NCI-H526 (cell line): ENCODE data around the gene JADE2.
"Not testable (repeated sequence)": the region's sequence is repeated elsewhere in the genome, so short reads cannot be mapped to it uniquely, and the experiment has no call there.

Experiments used
- DNase-seq, 2 experiments: peaks; one replicate each; lab custom pipeline; 2025; lab: John Stamatoyannopoulos, UW

The JADE2 gene

DNA sequence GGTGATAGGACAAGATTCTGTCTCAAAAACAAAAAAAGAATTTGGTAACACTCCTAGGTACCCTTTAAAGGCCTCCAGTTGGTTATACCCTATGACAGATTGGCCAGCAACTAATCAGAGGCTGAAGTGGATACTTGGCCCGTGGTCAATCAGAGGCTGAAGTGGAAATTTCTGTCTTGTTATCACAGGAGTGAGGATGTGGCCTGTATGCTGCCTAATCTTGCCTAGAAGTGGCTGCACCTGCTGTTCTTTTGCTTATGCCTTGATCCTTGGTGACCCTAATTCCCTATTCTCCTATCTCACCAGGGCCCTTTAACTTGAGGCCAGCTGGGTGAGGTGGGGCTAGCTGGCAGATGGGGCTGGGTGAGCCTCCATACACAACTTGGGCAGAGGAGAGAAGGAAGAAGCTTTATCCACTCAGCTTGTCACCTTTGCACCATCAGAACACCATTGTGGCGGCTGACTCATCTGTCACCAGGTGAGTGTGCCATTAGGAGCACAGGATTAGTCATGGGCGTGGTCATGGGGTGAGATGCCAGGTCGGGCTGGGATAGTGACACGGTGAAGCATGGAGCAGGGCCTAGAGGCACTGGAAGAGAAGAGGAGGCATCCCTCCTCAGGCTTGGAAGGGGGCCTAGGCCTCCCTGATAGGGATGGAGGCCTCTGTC lies 65.7 kb downstream of the JADE2 start:
- DNase-seq: peak; percentile 16 to 26

DNA sequence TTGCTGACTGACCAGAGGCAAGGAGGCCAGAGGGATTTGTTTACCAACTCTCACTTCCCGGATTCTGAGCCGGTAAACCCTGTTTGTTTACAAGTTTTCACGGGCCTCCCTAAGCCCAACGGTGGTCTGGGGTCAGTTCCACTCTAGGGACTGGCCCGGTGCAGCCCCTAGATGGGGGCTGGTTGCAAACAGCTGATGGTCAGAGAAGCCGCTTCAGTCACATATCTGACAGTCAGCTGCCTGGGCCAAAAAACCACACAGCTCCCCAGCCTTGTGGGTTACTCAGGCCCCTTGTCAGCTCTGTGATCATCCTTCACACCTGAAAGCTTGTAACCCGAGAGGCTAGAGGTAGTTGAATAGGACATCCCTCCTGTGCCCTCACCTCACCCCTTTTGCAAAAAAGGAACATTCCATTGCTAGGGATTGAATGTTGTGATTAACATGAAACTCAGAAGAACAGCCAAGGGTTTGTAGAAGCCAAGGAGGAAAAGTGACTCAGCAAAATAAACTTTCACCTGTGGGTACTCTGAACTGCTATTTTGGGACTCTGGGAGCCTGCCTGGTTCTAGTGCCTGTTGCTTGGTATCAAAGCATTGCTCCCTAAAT lies 66.8 kb downstream of the JADE2 start:
- DNase-seq: peak in 1 of 2 experiments; percentile 2

DNA sequence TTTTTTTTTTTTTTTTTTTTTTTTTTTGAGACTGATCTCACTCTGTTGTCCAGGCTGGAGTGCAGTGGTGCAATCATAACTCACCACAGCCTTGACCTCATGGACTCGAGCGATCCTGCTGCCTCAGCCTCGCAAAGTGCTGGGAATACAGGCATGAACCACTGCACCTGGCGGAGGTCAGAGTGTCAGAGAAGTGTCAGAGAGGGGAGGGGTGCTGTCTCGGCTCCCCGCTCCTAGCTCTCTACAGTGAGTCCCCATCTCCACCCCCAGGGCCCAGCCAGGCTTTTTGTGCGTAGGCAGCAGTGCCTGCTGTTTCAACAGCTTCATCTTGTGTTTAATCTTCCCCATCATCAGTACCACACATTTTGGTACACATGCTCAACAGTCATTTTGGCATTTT lies 68.9 kb downstream of the JADE2 start:
- DNase-seq: no peak

DNA sequence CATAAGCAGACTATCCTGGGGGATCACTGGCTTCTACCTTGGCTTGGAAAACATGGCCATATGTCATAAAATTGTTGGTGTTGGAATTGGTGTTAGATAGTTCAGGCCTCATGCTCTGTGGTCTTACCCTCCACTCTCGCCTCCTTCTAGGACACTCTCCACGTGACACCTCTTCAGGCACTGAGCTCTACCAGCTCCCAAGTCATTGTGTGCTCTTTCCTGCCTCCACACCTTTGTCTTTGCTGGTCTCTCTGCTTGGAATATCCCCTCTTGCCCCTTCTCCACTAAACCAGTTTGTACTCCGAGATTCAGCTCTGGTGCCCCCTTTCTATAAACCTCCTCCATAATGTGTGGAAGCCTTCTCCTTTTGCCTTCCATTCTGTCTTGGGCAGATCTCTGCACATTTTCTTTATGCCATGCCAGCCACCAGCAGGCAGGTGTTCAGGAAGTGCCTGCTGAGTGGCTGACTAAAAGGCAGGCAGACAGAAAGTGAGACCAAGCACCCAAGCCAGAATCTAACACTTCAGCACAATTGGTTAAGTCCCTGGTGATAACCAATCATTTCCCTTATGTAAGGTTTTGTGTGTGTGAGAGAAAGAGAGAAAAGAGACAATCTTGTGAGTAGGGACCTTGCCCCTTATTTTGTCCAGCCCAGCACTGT lies 69.5 kb downstream of the JADE2 start:
- no peak for DNase-seq

DNA sequence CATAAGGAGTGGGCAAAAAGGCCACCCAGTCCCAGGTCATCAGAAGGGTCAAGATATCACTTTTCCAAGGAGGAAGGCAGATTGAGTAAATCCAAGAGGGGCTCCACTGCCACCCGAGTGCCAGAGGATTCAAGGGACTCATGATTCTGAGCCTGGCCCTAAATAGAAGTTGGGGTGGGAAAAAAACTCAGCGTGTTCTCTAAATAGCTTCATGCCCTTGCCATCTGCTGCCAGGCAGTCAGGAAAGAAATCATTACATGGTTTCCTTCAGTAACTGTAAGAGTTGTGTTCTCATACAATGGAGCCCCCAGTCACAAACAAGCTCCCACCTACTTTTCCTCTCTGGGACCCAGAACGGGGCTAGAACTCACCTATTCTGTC lies 70.0 kb downstream of the JADE2 start:
- DNase-seq: no peak

DNA sequence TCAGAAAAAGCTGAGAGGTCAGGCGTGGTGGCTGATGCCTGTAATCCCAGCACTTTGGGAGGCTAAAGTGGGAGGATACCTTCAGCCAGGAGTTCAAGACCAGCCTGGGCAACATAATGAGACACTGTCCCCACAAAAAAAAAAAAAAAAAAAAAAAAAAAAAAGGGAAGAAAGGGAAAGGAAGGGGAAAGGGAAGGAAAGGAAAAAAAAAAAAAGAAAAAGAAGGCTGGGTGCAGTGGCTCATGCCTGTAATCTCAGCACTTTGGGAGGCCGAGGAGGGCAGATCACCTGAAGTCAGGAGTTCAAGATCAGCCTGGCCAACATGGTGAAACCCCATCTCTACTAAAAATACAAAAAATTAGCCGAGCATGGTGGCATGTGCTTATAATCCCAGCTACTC lies 74.3 kb downstream of the JADE2 start:
- not testable (repeated sequence) for DNase-seq

DNA sequence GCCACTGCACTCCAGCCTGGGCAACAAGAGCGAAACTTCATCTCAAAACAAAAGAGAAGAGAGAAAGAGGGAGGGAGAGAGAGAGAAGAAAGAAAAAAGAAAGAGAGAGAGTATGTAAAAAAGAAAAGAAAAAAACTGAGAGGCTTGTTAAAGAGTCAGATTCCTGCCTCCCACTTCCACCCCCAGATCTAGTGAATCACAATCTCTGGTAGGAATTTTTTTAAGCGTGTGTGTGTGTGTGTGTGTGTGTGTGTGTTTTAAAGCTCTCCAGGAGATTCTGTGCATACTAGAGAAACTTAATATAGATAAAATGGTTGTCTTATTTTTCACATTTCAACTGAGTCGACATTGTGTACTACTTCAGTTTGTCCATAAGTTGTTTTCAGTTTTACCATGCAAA lies 75.1 kb downstream of the JADE2 start:
- DNase-seq: no peak

DNA sequence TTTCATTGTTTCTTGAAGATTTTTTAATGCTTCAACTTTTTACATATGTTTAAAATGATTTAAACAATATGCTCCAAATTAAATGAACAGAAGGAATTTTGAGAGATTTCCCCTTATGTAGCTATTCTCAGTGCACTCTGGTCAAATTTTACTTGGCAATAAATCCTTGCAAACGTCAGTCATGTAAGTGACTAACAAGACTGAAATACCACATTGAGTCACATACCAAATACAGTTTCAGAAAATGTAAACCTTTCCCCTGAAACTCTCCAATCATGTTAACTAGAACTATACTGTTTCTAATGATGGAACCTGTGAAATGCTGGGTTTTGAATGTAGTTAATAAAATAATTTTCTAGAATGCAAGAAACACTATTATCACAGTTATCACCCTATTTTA lies 77.6 kb downstream of the JADE2 start:
- no peak for DNase-seq

DNA sequence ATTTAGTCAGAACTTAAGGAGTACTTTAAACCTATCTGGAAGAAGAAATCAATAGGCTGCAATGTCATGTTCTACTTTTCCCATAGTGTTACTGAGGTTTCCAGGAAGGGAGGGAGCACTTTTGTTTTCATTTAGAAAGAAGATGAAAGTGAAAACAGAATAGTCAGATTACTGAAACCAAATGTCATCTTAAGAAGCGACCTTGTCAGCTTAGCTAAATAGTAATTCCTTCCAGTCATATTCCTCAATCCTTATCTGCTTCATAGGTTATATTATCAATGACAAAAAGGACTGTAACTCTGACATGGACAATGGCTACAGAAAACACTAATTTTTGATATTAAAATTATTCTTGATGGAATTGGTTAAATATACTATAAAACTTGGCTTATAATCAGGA lies 79.4 kb downstream of the JADE2 start:
- DNase-seq: no peak

DNA sequence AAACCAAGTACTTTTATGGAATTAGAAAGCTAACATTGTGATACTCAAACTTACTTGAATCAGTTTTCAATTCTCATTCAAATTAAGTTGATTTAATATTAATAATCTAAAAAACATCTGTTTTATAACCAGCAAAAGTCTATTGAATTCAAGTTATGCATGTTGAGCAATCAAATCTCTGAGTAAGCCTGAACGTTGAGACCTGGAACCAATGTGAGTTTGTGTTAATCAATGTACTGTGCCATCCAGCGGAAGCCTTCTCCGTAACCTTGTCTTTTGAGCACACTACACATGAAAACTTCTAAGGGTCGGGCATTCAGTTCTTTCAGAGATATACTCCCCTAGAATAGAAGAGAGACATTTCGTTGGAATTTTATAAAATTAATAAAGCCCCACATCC lies 81.3 kb downstream of the JADE2 start:
- no peak for DNase-seq

DNA sequence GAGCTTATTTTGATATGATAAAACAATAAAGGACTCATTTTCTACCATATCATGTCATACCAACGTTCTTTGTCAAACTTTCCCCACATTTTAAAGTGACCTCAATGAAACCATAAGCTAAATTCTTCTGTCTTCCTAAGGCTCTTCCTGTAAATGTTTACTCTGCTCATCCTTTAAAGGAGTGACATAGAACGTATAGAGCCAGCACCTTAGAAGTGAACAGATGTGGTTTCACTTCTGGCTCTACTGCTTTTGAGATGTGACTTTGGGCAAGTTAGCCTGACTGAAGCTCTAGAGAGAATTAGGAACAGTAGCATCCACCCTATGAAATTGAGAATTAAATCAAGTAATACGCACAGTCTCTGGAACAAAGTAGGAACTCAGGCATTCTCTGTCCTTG lies 83.1 kb downstream of the JADE2 start:
- DNase-seq: no peak

DNA sequence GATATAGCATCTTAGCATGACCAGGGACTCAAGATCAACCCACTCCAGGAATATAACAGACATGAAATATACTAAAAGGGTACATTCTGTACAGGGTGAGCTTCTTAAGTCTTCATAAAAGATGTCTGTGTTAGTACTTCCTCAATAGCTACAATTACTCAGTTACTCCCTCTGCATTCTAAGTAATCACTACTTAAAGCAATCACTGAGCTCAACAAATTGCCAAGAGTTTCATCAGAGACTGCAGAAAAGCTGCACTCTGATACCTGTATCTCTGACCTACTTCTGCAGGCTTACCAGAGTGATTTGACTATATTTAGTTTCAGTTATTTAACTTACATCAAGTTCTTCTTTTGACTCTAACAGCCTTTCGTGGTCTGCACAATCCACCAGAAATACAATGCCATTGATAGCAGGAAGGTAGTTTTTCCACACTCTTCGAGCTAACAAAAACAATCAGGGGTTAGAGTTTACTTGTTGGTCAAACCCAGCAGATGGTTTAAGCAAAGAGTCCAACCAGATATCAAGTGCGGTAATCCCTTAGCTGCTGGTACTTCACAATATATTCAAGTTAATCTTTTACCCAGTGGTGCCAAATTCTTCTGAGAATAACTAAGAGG lies 83.9 kb downstream of the JADE2 start:
- DNase-seq: no peak

DNA sequence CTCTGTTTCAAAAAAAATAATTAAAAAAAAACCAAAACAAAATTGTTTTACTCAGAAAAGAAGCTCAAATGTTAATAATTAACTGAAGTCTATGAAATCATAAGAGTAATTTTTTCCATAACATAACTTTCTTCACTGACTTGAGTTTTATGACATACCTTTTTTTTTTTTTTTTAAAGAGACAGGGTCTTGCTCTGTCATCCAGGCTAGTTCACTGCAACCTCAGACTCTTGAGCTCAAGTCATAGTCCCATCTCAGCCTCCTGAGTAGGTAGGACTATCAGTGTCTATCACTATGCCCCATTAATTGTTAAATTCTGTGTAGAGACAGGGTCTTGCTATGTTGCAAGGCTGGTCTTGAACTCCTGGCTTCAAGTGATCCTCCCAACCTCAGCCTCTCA lies 85.3 kb downstream of the JADE2 start:
- no peak for DNase-seq

DNA sequence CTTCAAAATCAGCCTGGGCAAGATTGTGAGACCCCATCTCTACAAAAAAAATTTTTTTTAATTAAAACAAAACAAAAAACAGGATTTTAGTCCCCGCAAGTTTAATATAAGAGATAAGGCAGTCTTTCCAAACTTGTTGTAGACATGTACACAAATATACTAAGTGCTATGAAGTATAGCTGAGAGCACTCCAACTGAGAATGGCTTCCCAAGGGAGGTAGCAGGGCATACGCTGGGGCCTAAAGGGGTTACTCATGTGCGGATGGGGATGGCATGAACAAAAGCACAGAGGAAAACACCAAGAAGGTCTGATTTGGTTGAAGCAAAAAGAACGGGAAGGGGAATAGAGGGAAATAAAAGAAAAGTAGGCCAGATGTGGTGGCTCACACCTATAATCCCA lies 86.0 kb downstream of the JADE2 start:
- no peak for DNase-seq

DNA sequence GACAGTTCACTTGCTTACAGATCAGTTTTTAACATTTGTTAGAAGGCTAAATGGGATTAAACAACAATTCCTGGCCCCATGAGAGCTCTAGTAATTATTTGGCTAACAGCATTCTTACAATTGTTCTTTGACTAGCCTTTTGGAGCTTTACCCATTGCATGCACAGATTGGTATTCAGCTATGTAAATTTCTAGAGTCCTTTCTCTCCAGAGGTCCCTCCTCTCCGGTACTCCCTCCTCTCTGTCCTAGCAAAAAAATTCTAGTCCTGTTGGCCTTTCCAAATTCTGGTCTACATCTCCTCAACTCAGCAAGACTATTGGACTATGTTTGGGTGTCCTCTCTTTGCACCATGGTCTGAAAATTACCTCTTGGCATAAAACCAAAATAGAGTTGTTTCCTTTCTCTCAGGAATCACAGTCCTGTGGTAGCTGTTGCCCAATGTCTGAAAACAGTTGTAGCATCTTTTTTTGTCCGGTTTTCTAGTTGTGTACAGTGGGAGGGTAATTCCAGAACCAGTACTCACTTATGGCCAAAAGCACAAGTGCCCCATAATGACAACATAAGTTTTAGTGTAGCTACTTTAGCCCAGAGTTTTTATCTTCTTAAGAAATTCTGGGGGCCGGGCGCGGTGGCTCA lies 89.1 kb downstream of the JADE2 start:
- no peak for DNase-seq

DNA sequence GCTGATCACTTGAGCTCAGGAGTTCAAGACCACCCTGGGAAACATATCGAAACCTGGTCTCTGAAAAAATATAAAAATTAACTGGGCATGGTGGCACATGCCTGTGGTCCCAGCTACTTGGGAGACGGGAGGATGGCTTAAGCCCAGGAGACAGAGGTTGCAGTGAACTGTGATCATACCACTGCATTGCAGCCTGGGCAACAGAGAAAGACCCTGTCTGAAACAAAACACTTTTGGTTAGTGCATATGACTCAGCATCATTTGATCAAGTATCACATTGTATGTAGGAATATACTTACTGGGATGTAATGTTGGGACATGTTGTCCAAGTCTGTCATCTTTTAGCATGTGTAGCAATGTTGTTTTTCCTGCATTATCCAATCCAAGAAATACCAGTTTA lies 95.2 kb downstream of the JADE2 start:
- no peak for DNase-seq

DNA sequence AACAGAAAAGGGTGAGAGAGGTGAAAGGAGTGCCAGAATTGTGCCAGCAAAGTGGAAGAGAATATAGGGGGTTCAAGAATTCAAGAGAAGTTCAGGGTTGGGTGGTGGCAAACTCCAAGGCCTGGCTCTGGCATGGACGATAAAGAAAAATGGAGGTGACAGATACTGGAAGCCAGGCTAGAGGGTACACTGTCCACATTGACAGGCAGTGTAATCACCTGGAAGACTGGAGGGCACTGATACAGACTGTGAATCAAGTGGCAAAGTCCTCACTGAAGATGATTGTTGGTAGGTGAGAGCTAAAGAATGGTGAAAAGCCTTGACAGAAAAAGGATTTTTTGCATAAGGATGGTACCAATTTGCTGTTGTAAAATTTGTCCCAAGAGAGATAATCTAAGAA lies 100.1 kb downstream of the JADE2 start:
- DNase-seq: no peak

DNA sequence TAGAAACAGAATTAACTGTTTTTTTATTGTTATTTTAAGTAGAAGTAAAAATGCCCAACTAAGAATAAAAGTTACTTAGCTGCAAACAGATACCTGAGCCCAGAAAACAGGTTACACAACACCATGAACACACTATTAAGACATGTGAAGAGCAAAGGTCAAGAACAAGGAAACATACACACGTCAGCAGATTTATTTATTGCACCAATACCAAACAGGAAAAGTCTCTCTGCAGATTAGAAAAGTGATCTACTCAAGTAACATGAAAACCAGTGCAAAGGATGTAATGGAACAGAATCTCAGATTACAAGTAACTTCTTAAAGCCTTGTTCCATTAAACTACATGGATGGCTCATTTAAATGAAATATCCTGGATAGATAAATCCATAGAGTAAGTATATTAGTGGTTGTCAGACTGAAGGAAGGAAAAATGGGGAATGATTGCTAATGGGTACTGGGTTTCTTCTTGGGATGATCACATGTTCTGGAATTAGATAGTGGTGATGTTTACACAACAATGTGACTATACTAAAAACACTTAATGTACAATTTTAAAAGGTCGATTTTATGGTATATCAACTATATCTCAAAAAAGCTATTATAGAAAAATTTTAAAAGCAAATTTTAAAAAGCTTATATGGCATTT lies 101.0 kb downstream of the JADE2 start:
- no peak for DNase-seq
